HFFc6 (cell line): ENCODE measurements around the gene BCAS3. TPM values are rescaled to one million over a fixed set of nuclear protein-coding genes. Genes with fewer than 3 reads are reported as not detected.

Source experiments
- DNase-seq: peaks from one replicate; pipeline ENCODE4 v3.0.0-alpha.2; 2018
- H3K27ac Mint-ChIP-seq: 2 replicates; pipeline ENCODE4 v1.8.0; 2020; ENCODE audit warnings: mild to moderate bottlenecking, mixed read lengths
- H3K27me3 Mint-ChIP-seq: 2 replicates; pipeline ENCODE4 v1.8.0; 2021; ENCODE audit warnings: mild to moderate bottlenecking, moderate library complexity, mixed read lengths; ENCODE audit not compliant: insufficient read depth
- H3K36me3 Mint-ChIP-seq: 2 replicates; pipeline ENCODE4 v1.8.0; 2021; ENCODE audit warnings: low read depth, mixed read lengths
- H3K4me1 Mint-ChIP-seq: 2 replicates; pipeline ENCODE4 v1.8.0; 2020; ENCODE audit warnings: low read depth, mixed read lengths
- H3K4me3 Mint-ChIP-seq: 2 replicates; pipeline ENCODE4 v1.8.0; 2020; ENCODE audit warnings: mild to moderate bottlenecking, moderate library complexity, mixed read lengths
- H3K9me3 Mint-ChIP-seq: 2 replicates; pipeline ENCODE4 v1.8.0; 2020; ENCODE audit warnings: mild to moderate bottlenecking, mixed read lengths
- CTCF ChIP-seq: fragments of 200-600 bp; sonication (generic); IDR thresholded peaks from 2 replicates; pipeline ENCODE4 v1.5.0; 2021; ENCODE audit warnings: antibody characterized with exemption, mild to moderate bottlenecking
- total RNA-seq, 6 experiments: library from RNA; stranded (reverse); fragmentation: NEBNext Ultra II Directional; extraction: Animal tissue kit (Norgen Biotek cat#: 25700); gene quantifications; 2 replicates in 1 of 6; 3 replicates in 5 of 6; pipeline ENCODE4 v1.2.3, GENCODE V29; 2021

The BCAS3 gene
- total RNA-seq, 6 experiments from 2014 or later, result 9.8 to 13.8 (median 12.0) TPM

- DNase-seq, result no peak
- TF ChIP-seq CTCF, result no peak
- Mint-ChIP-seq H3K4me3 (no peak overlapping the region), H3K9me3 (no peaks in the 10 kb centered on the region), H3K27ac (no peak overlapping the region), H3K27me3 (no peaks in the 10 kb centered on the region; the same call in none of the 2 replicates), H3K4me1 (peaks cover 46% of the 10 kb centered on the region), H3K36me3 (no peaks in the 10 kb centered on the region)
These were observed 622.2 kb downstream of the BCAS3 start for GRCh38 chr17:61299517-61300513.

GRCh38 chr17:61302953-61303816 is 625.5 kb downstream of the BCAS3 start:
- H3K4me3 Mint-ChIP-seq, result no peak overlapping the region
- H3K4me1 Mint-ChIP-seq, result peaks cover 66% of the 10 kb centered on the region
- no peak overlapping the region; the same call in 1 of the 2 replicates for H3K27ac Mint-ChIP-seq
- DNase-seq, result no peak
- H3K9me3 Mint-ChIP-seq, result no peaks in the 10 kb centered on the region
- H3K27me3 Mint-ChIP-seq, result no peaks in the 10 kb centered on the region; the same call in 1 of the 2 replicates
- TF ChIP-seq CTCF, result no peak
- H3K36me3 Mint-ChIP-seq, result no peaks in the 10 kb centered on the region; the same call in 1 of the 2 replicates

DNA sequence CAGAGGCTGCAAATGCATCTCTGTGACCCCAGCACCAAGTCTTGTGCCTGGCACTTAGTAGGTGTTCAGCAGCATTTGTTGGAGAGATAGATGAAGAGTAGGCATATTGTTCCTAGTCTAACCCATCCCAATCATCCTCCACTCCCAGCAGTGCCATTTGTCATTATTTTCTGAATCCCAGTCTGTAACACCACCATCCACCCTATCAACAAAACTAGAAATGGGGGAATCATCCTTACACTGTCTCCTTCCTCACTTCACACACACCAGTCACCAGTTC is 626.1 kb downstream of the BCAS3 start:
- no peak for DNase-seq
- H3K4me1 Mint-ChIP-seq, result peaks cover 72% of the 10 kb centered on the region
- TF ChIP-seq CTCF, result no peak
- no peak overlapping the region for H3K4me3 Mint-ChIP-seq
- no peak overlapping the region; the same call in 1 of the 2 replicates for H3K27ac Mint-ChIP-seq
- no peaks in the 10 kb centered on the region for H3K9me3 Mint-ChIP-seq
- H3K27me3 Mint-ChIP-seq, result no peaks in the 10 kb centered on the region; the same call in 1 of the 2 replicates
- H3K36me3 Mint-ChIP-seq, result no peaks in the 10 kb centered on the region; the same call in 1 of the 2 replicates

DNA sequence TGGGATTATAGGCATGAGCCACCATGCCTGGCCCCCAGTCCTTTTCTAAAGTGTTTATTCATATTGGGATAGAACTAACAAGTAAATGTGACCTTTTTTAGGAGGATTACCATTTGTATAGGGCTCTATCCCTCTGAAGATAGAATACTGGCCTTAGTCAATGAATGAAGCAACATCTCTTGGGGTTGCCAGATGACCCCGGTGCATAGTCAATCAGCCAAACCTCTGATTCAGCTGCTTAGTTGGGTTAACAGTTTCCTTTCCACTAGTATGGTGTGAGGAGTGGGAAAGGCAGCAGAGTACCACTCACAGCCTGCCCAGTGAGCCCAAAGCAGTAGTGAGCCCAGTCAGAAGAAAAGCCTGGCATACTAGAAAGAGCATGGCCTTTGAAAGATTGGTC is 627.4 kb downstream of the BCAS3 start:
- no peak for TF ChIP-seq CTCF
- DNase-seq, result no peak
- H3K27ac Mint-ChIP-seq, result no peak overlapping the region

DNA sequence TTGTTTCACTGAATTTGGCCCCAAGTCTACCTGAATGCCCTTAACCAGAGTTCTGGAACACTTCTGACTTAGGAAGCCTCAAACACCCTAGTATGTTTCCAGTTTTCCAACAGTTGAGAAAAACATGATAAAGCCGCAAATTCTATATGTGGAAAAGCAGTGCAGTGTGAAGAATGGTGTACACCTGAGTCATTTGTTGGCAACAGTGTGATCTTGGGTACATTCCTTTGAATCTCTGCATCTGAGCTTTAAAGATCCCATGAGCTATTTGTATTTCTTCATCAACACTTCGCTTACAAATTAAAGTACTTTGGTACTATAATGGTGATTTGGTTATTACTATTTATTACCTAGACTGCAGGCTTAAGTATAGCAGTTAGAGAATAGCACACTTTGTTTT is 628.4 kb downstream of the BCAS3 start:
- TF ChIP-seq CTCF, result no peak
- DNase-seq, result no peak
- Mint-ChIP-seq H3K4me1 (peaks cover 80% of the 10 kb centered on the region), H3K27ac (no peak overlapping the region), H3K4me3 (no peak overlapping the region), H3K9me3 (no peaks in the 10 kb centered on the region), H3K36me3 (no peaks in the 10 kb centered on the region; the same call in 1 of the 2 replicates), H3K27me3 (no peaks in the 10 kb centered on the region; the same call in 1 of the 2 replicates)

More for the DNA sequence above, 627.4 kb downstream of the BCAS3 start:
- no peaks in the 10 kb centered on the region; the same call in 1 of the 2 replicates for H3K27me3 Mint-ChIP-seq
- H3K4me1 Mint-ChIP-seq, result peaks cover 79% of the 10 kb centered on the region
- H3K36me3 Mint-ChIP-seq, result no peaks in the 10 kb centered on the region; the same call in 1 of the 2 replicates
- H3K4me3 Mint-ChIP-seq, result no peak overlapping the region
- no peaks in the 10 kb centered on the region for H3K9me3 Mint-ChIP-seq
